GM12878 (cell line): ENCODE data around the gene GIMAP6. TPM values are rescaled to one million over a fixed set of nuclear protein-coding genes. Genes with fewer than 3 reads are reported as not detected.
A peak's percentile ranks its signal among the peaks of the same experiment; 100 is the strongest.

Experiments used
- ATAC-seq: fragments of 200-7000 bp; cut with Tn5 transposase; 3 replicates; pipeline ENCODE4 v1.9.1; 2020; ENCODE audit warnings: mild to moderate bottlenecking, moderate library complexity
- BruUV-seq: library from RNA; stranded (reverse); fragments of 400-500 nt; replicated peaks from 2 replicates; lab custom pipeline; 2021; lab: Mats Ljungman, UMichigan
- CTCF ChIA-PET: fragments of 300-600 bp; sonication (Branson Sonifier 250); formaldehyde crosslinking; extraction: SDS; loops from one replicate; lab custom pipeline; 2021; ENCODE audit warnings: inconsistent platforms; lab: Yijun Ruan, JAX
- POLR2A ChIA-PET: fragments of 350-600 bp; formaldehyde crosslinking; extraction: SDS; loops from one replicate; lab custom pipeline; 2021; ENCODE audit warnings: inconsistent platforms; lab: Charles Lee
- RAD21 ChIA-PET: fragments of 300-600 bp; sonication (Branson Sonifier 250); formaldehyde crosslinking; loops from one replicate; lab custom pipeline; 2023; ENCODE audit warnings: antibody characterized with exemption; ENCODE audit not compliant: unreplicated experiment; lab: Charles Lee
- SMC1A ChIA-PET: fragments of 300-600 bp; sonication (Branson Sonifier 250); formaldehyde crosslinking; loops from one replicate; lab custom pipeline; 2023; ENCODE audit not compliant: unreplicated experiment, uncharacterized antibody; lab: Charles Lee
- DNase-seq: peaks from one replicate; pipeline ENCODE4 v3.0.0-alpha.2; 2011; ENCODE audit warnings: low read depth, low spot score
- FAIRE-seq: peaks from 3 replicates; lab custom pipeline; 2011; peaks lifted over from hg19 to GRCh38; lab: Jason Lieb, UNC
- H2AFZ ChIP-seq: 2 replicates; pipeline ENCODE4 v1.6.0; 2011; ENCODE audit warnings: low read depth, low read length, control low read depth; ENCODE audit not compliant: control insufficient read depth
- H3K27ac ChIP-seq: 2 replicates; pipeline ENCODE4 v1.5.1; 2011; ENCODE audit warnings: control low read depth; ENCODE audit not compliant: control insufficient read depth, insufficient read depth
- H3K27me3 ChIP-seq, 2 experiments: replicated peaks in 1 of 2; 2 replicates each; pipeline versions ENCODE4 v1.6.0 to v1.6.1; 2011; ENCODE audit warnings: low read length in 1 of 2; ENCODE audit not compliant: control insufficient read depth in 2 of 2, insufficient read depth in 2 of 2
- H3K36me3 ChIP-seq, 2 experiments: 2 replicates each; pipeline ENCODE4 v1.5.1; 2011; ENCODE audit warnings: low read length in 1 of 2; ENCODE audit not compliant: control insufficient read depth in 2 of 2, insufficient read depth in 2 of 2
- H3K4me1 ChIP-seq: 2 replicates; pipeline ENCODE4 v1.6.1; 2011; ENCODE audit warnings: mild to moderate bottlenecking, low read length, moderate library complexity, mixed read lengths; ENCODE audit not compliant: control insufficient read depth, insufficient read depth
- H3K4me2 ChIP-seq: 2 replicates; pipeline ENCODE4 v1.6.0; 2011; ENCODE audit warnings: control low read depth; ENCODE audit not compliant: control insufficient read depth, insufficient read depth
- H3K4me3 ChIP-seq: fragments of 200-600 bp; sonication (generic); 2 replicates; pipeline ENCODE4 v1.5.1; 2016
- H3K79me2 ChIP-seq: 2 replicates; pipeline ENCODE4 v1.6.0; 2011; ENCODE audit warnings: low read length; ENCODE audit not compliant: control insufficient read depth, insufficient read depth
- H3K9ac ChIP-seq: 2 replicates; pipeline ENCODE4 v1.8.0; 2011; ENCODE audit warnings: low read length, control low read depth, mixed read lengths; ENCODE audit not compliant: control insufficient read depth, insufficient read depth
- H3K9me3 ChIP-seq: replicated peaks from 3 replicates; pipeline ENCODE4 v1.5.1; 2011; ENCODE audit warnings: mild to moderate bottlenecking, low read length; ENCODE audit not compliant: control insufficient read depth, insufficient read depth
- H4K20me1 ChIP-seq: 2 replicates; pipeline ENCODE4 v1.6.0; 2011; ENCODE audit not compliant: control insufficient read depth, insufficient read depth
- CBX3 ChIP-seq: fragments of 200-600 bp; sonication (generic); IDR thresholded peaks from 2 replicates; pipeline ENCODE4 v1.6.1; 2016; ENCODE audit warnings: low read depth, borderline replicate concordance
- RB1 ChIP-seq: fragments of 450-650 bp; formaldehyde crosslinking; IDR thresholded peaks from 2 replicates; pipeline ENCODE4 v1.6.1; 2017; ENCODE audit warnings: mild to moderate bottlenecking, borderline replicate concordance
- WGBS: methylation state at CpG from one replicate; pipeline ENCODE4 v1.1.6; 2016; ENCODE audit warnings: low lambda C conversion rate; ENCODE audit not compliant: insufficient replicate concordance, insufficient coverage; ENCODE audit errors: missing lambda C conversion rate; 5-methylcytosine and 5-hydroxymethylcytosine counted together
- in situ Hi-C: fragments of 300-500 bp; cut with MboI; formaldehyde crosslinking; loops from 9 replicates; pipeline ENCODE4 v1.14.3; 2018; ENCODE audit warnings: mixed read lengths
- intact Hi-C: fragments of 100-400 bp; cut with micrococcal nuclease; formaldehyde crosslinking; loops from one replicate; pipeline ENCODE4 v1.14.2; 2022; ENCODE audit not compliant: unreplicated experiment
- polyA plus RNA-seq, 11 experiments: library from polyadenylated mRNA; depleted of rRNA in 4 of 11; unstranded in 6 of 11; stranded (reverse) in 5 of 11; fragments of >200 nt; fragmentation: Nextera tagmentation in 4 of 11; fragmentation: Illumina TruSeq in 1 of 11; extraction: Ambion mirVana in 4 of 11; extraction: Trizol in 1 of 11; gene quantifications; 1 replicate in 1 of 11; 2 replicates in 10 of 11; pipeline versions ENCODE4 v1.2.1 to v1.2.3, GENCODE V29; 2011 to 2016; ENCODE audit warnings: inconsistent platforms in 2 of 11, missing spikeins in 2 of 11, low read depth in 1 of 11
- total RNA-seq, 4 experiments: library from RNA; depleted of rRNA in 3 of 4; stranded (reverse); fragments of >200 nt in 3 of 4; fragmentation: Illumina TruSeq in 1 of 4; extraction: Trizol in 1 of 4; gene quantifications; 2 replicates each; pipeline versions ENCODE4 v1.2.1 to v1.2.3, GENCODE V29; 2013 to 2021
- TF ChIP-seq, protein P1 (sequence below): fragments of 450-650 bp; formaldehyde crosslinking; IDR thresholded peaks from 2 replicates; pipeline ENCODE4 v1.4.0; 2020; ENCODE audit warnings: mild to moderate bottlenecking, moderate library complexity
- TF ChIP-seq, protein P2 (sequence below): fragments of 450-650 bp; IDR thresholded peaks from 2 replicates; pipeline ENCODE4 v1.6.1; 2016; ENCODE audit warnings: mild to moderate bottlenecking
- TF ChIP-seq, protein P3 (sequence below): fragments of 450-650 bp; IDR thresholded peaks from 2 replicates; pipeline ENCODE4 v1.6.1; 2014; ENCODE audit warnings: mild to moderate bottlenecking

GIMAP6 gene
- total and polyA plus RNA-seq, 10 of the 15 experiments (the other 5 are each of a cell fraction or from before 2014, with no cell fraction given): 6.2 to 49.2 (median 35.4) TPM

DNA sequence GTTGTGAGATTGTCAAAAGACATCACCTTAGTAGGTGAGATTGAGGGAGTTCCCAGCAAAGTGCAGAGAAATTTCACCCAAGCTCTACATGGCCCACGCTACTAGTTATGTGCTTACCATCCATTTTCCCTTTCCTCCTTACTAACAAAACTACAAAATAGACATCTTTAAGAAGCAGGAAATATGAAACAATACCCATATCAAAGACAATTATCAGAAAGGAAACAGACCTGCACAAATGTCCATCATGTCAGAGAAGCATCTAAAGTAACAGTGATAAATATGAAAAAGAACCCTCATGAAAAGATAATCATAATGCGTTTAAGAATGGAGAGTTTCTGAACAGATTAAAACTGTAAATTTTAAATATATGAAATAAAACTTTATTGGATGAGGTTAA lies 36.8 kb downstream of the GIMAP6 start:
- in situ Hi-C loops (no loop called here), intact Hi-C loops (no loop called here)
- H3K4me2 ChIP-seq: no peak overlapping the region
- H3K36me3 ChIP-seq: no peaks in the 10 kb centered on the region
- DNase-seq (no peak), FAIRE-seq (peak; percentile 75), ATAC-seq (no peak)
- no peak overlapping the region for H3K4me3 ChIP-seq
- no peaks in the 10 kb centered on the region for H3K4me1 ChIP-seq
- no peak overlapping the region for H3K27ac ChIP-seq
- SMC1A ChIA-PET: no interaction called here
- no peaks in the 10 kb centered on the region for H4K20me1 ChIP-seq
- H3K27me3 ChIP-seq: no peaks in the 10 kb centered on the region
- H2AFZ ChIP-seq: no peak overlapping the region
- H3K9ac ChIP-seq: no peak overlapping the region
- POLR2A ChIA-PET: no interaction called here
- no peaks in the 10 kb centered on the region for H3K79me2 ChIP-seq
- 63% methylated on average over 2 of the region's 2 CpGs for WGBS
- no TSS peak for BruUV-seq
- CTCF ChIA-PET: no interaction called here
- TF ChIP-seq, protein P1, sequence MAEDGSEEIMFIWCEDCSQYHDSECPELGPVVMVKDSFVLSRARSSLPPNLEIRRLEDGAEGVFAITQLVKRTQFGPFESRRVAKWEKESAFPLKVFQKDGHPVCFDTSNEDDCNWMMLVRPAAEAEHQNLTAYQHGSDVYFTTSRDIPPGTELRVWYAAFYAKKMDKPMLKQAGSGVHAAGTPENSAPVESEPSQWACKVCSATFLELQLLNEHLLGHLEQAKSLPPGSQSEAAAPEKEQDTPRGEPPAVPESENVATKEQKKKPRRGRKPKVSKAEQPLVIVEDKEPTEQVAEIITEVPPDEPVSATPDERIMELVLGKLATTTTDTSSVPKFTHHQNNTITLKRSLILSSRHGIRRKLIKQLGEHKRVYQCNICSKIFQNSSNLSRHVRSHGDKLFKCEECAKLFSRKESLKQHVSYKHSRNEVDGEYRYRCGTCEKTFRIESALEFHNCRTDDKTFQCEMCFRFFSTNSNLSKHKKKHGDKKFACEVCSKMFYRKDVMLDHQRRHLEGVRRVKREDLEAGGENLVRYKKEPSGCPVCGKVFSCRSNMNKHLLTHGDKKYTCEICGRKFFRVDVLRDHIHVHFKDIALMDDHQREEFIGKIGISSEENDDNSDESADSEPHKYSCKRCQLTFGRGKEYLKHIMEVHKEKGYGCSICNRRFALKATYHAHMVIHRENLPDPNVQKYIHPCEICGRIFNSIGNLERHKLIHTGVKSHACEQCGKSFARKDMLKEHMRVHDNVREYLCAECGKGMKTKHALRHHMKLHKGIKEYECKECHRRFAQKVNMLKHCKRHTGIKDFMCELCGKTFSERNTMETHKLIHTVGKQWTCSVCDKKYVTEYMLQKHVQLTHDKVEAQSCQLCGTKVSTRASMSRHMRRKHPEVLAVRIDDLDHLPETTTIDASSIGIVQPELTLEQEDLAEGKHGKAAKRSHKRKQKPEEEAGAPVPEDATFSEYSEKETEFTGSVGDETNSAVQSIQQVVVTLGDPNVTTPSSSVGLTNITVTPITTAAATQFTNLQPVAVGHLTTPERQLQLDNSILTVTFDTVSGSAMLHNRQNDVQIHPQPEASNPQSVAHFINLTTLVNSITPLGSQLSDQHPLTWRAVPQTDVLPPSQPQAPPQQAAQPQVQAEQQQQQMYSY (CRISPR knock-in tag): no peak
- TF ChIP-seq CBX3 (no peak), RB1 (no peak)
- TF ChIP-seq, protein P2, sequence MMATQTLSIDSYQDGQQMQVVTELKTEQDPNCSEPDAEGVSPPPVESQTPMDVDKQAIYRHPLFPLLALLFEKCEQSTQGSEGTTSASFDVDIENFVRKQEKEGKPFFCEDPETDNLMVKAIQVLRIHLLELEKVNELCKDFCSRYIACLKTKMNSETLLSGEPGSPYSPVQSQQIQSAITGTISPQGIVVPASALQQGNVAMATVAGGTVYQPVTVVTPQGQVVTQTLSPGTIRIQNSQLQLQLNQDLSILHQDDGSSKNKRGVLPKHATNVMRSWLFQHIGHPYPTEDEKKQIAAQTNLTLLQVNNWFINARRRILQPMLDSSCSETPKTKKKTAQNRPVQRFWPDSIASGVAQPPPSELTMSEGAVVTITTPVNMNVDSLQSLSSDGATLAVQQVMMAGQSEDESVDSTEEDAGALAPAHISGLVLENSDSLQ: no peak
- TF ChIP-seq, protein P3, sequence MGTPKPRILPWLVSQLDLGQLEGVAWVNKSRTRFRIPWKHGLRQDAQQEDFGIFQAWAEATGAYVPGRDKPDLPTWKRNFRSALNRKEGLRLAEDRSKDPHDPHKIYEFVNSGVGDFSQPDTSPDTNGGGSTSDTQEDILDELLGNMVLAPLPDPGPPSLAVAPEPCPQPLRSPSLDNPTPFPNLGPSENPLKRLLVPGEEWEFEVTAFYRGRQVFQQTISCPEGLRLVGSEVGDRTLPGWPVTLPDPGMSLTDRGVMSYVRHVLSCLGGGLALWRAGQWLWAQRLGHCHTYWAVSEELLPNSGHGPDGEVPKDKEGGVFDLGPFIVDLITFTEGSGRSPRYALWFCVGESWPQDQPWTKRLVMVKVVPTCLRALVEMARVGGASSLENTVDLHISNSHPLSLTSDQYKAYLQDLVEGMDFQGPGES: no peak
- RAD21 ChIA-PET: no interaction called here
- peaks cover 9% of the 10 kb centered on the region for H3K9me3 ChIP-seq
